HCT116 (cell line): Measurements from ENCODE around the gene NDUFV3. TPM values are rescaled to one million over a fixed set of nuclear protein-coding genes. Genes with fewer than 3 reads are reported as not detected.

Experiments used
- ATAC-seq: fragments of 200-7000 bp; cut with Tn5 transposase; 2 replicates; pipeline ENCODE4 v1.9.1; 2020; ENCODE audit warnings: mild to moderate bottlenecking, moderate library complexity
- BruUV-seq: library from RNA; stranded (reverse); fragments of 400-500 nt; replicated peaks from 2 replicates; lab custom pipeline; 2021; lab: Mats Ljungman, UMichigan
- CTCF ChIA-PET: fragments of 300-600 bp; sonication (Branson Sonifier 250); formaldehyde crosslinking; loops from one replicate; lab custom pipeline; 2021; ENCODE audit warnings: antibody characterized with exemption; lab: Charles Lee
- POLR2A ChIA-PET: fragments of 300-600, 350-600 bp; sonication (Branson Sonifier 250); formaldehyde crosslinking; loops from one replicate; lab custom pipeline; 2021; ENCODE audit warnings: antibody characterized with exemption; lab: Charles Lee
- RAD21 ChIA-PET, 2 experiments: fragments of 300-600 bp; sonication (Branson Sonifier 250); formaldehyde crosslinking; loops; one replicate each; lab custom pipeline; 2023; ENCODE audit warnings: low total read pairs in 2 of 2; ENCODE audit not compliant: uncharacterized antibody in 2 of 2, unreplicated experiment in 2 of 2, low non-redundant PET in 1 of 2; lab: Charles Lee
- DNase-seq: peaks from one replicate; pipeline ENCODE4 v3.0.0-alpha.2; 2010; ENCODE audit warnings: low read depth, low spot score
- H2AFZ ChIP-seq: fragments of 200-600 bp; shearing (Covaris generic), sonication (generic); 2 replicates; pipeline ENCODE4 v1.6.1; 2017; ENCODE audit warnings: low read depth, mixed run types, mixed read lengths, antibody characterized with exemption, low read length; ENCODE audit not compliant: poor library complexity, severe bottlenecking
- H3K27ac ChIP-seq: 2 replicates; pipeline ENCODE4 v1.5.1; 2012; ENCODE audit warnings: low read depth, low read length
- H3K27me3 ChIP-seq: fragments of 200-600 bp; sonication (generic); 2 replicates; pipeline ENCODE4 v1.6.1; 2016; ENCODE audit warnings: mixed run types, low read length, mixed read lengths; ENCODE audit not compliant: insufficient read depth
- H3K36me3 ChIP-seq, 2 experiments: fragments of 200-500 bp in 1 of 2; fragments of 200-600 bp in 1 of 2; sonication (Bioruptor generic) in 1 of 2; sonication (generic) in 1 of 2; 2 replicates each; pipeline versions ENCODE4 v1.5.1 to v1.6.1; 2014 to 2016; ENCODE audit warnings: low read length in 2 of 2, inconsistent platforms in 1 of 2, mixed read lengths in 1 of 2, mixed run types in 1 of 2; ENCODE audit not compliant: insufficient read depth in 2 of 2, control insufficient read depth in 1 of 2
- H3K4me1 ChIP-seq, 2 experiments: fragments of 200-600 bp in 1 of 2; sonication (generic) in 1 of 2; 2 replicates each; pipeline versions ENCODE4 v1.5.1 to v1.6.1; 2012 to 2017; ENCODE audit warnings: low read length in 2 of 2, inconsistent platforms in 1 of 2, mild to moderate bottlenecking in 1 of 2, mixed read lengths in 1 of 2, mixed run types in 1 of 2, moderate library complexity in 1 of 2; ENCODE audit not compliant: insufficient read depth in 2 of 2, control insufficient read depth in 1 of 2
- H3K4me2 ChIP-seq: fragments of 200-600 bp; sonication (generic); 2 replicates; pipeline ENCODE4 v1.6.1; 2017; ENCODE audit warnings: mixed run types, low read length, mixed read lengths
- H3K4me3 ChIP-seq, 2 experiments: fragments of 200-600 bp in 1 of 2; sonication (generic) in 1 of 2; replicated peaks in 1 of 2; 2 replicates each; pipeline ENCODE4 v1.5.1; 2011 to 2016; ENCODE audit warnings: low read length in 2 of 2, control low read depth in 1 of 2, low read depth in 1 of 2, mild to moderate bottlenecking in 1 of 2, mixed read lengths in 1 of 2, mixed run types in 1 of 2
- H3K79me2 ChIP-seq: fragments of 200-600 bp; sonication (generic); 2 replicates; pipeline ENCODE4 v1.6.1; 2017; ENCODE audit warnings: mild to moderate bottlenecking, mixed run types, low read length, moderate library complexity, mixed read lengths; ENCODE audit not compliant: insufficient read depth
- H3K9ac ChIP-seq: fragments of 200-600 bp; sonication (generic); 2 replicates; pipeline ENCODE4 v1.6.1; 2016; ENCODE audit warnings: low read length, mixed read lengths
- H3K9me2 ChIP-seq: fragments of 200-600 bp; sonication (generic), shearing (Covaris generic); 2 replicates; pipeline ENCODE4 v1.6.1; 2017; ENCODE audit warnings: mixed run types, mild to moderate bottlenecking, moderate library complexity; ENCODE audit not compliant: insufficient read depth
- H3K9me3 ChIP-seq, 2 experiments: fragments of 200-500 bp in 1 of 2; fragments of 200-600 bp in 1 of 2; sonication (Bioruptor generic) in 1 of 2; sonication (generic) in 1 of 2; 2 replicates each; pipeline ENCODE4 v1.6.1; 2014 to 2017; ENCODE audit warnings: low read length in 2 of 2, mixed read lengths in 2 of 2, inconsistent platforms in 1 of 2, low read depth in 1 of 2, mild to moderate bottlenecking in 1 of 2, mixed run types in 1 of 2, moderate library complexity in 1 of 2; ENCODE audit not compliant: control insufficient read depth in 1 of 2, insufficient read depth in 1 of 2
- H4K20me1 ChIP-seq: fragments of 200-600 bp; sonication (generic), shearing (Covaris generic); 2 replicates; pipeline ENCODE4 v1.6.1; 2017; ENCODE audit warnings: mixed run types, mild to moderate bottlenecking, moderate library complexity; ENCODE audit not compliant: insufficient read depth
- CBX3 ChIP-seq: IDR thresholded peaks from 2 replicates; pipeline ENCODE4 v1.6.1; 2012; ENCODE audit warnings: low read depth
- CEBPB ChIP-seq: IDR thresholded peaks from 2 replicates; pipeline ENCODE4 v1.6.1; 2012; ENCODE audit warnings: low read depth
- EZH2phosphoT487 ChIP-seq: fragments of 200-600 bp; IDR thresholded peaks from 2 replicates; pipeline ENCODE4 v1.6.1; 2018; ENCODE audit warnings: antibody characterized with exemption, borderline replicate concordance
- FOSL1 ChIP-seq: IDR thresholded peaks from 2 replicates; pipeline ENCODE4 v1.6.1; 2012; ENCODE audit warnings: low read depth
- RAD21 ChIP-seq: IDR thresholded peaks from 2 replicates; pipeline ENCODE4 v1.6.1; 2012; ENCODE audit warnings: low read depth, mild to moderate bottlenecking
- SIN3A ChIP-seq: IDR thresholded peaks from 2 replicates; pipeline ENCODE4 v1.6.1; 2012; ENCODE audit warnings: low read depth
- SP1 ChIP-seq: IDR thresholded peaks from 2 replicates; pipeline ENCODE4 v1.6.1; 2012; ENCODE audit warnings: low read depth
- SRF ChIP-seq: IDR thresholded peaks from 2 replicates; pipeline ENCODE4 v1.6.1; 2012; ENCODE audit warnings: low read depth
- YY1 ChIP-seq: IDR thresholded peaks from 2 replicates; pipeline ENCODE4 v1.6.1; 2011; ENCODE audit warnings: low read length, low read depth, moderate library complexity, mild to moderate bottlenecking; ENCODE audit not compliant: insufficient replicate concordance; ENCODE audit errors: extremely low read depth
- intact Hi-C: fragments of 100-400 bp; cut with micrococcal nuclease; formaldehyde crosslinking; loops from 2 replicates; pipeline ENCODE4 v1.10.0; 2022
- total RNA-seq: library from RNA; stranded (reverse); gene quantifications from one replicate; pipeline ENCODE4 v1.2.1, GENCODE V29; 2021; ENCODE audit not compliant: unreplicated experiment
- TF ChIP-seq, protein P1 (sequence below), 3 experiments: fragments of 200-600 bp in 1 of 3; sonication (generic) in 1 of 3; IDR thresholded peaks in 2 of 3; conservative IDR thresholded peaks in 1 of 3; 2 replicates each; pipeline ENCODE4 v1.5.1; 2012 to 2017; ENCODE audit warnings: low read depth in 2 of 3, low read length in 2 of 3, antibody characterized with exemption in 1 of 3, borderline replicate concordance in 1 of 3, control low read depth in 1 of 3, mild to moderate bottlenecking in 1 of 3, mixed read lengths in 1 of 3, mixed run types in 1 of 3, moderate library complexity in 1 of 3; ENCODE audit not compliant: insufficient read depth in 1 of 3
- TF ChIP-seq, protein P2 (sequence below): IDR thresholded peaks from 2 replicates; pipeline ENCODE4 v1.6.1; 2012; ENCODE audit warnings: low read depth
- TF ChIP-seq, protein P3 (sequence below): IDR thresholded peaks from 2 replicates; pipeline ENCODE4 v1.6.1; 2011; ENCODE audit warnings: mild to moderate bottlenecking, low read length, moderate library complexity; ENCODE audit not compliant: insufficient replicate concordance; ENCODE audit errors: extremely low read depth

The NDUFV3 gene
- total RNA-seq, 1 experiment from 2014 or later, result 35.2 TPM

DNA sequence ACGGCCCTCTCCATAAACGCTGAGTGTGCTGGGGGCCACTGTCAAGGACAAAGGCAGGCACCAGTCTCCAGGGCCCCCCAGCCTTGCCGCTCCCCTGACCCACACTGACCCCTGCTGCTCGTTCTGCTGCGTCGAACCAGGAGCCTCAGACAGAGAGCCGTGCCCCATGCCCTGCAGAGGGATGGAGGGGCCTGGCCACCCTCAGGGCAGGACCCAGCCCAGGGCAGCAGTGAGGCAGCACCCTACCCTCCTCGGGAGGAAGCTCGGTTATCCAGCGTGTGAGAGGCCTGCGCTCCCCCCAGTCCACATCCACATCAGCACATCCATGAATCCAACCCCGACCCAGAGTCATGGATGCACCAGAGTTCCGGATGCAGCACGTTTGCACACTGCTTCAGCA, 28.8 kb upstream of the NDUFV3 start (continued):
- TF ChIP-seq, protein P1, sequence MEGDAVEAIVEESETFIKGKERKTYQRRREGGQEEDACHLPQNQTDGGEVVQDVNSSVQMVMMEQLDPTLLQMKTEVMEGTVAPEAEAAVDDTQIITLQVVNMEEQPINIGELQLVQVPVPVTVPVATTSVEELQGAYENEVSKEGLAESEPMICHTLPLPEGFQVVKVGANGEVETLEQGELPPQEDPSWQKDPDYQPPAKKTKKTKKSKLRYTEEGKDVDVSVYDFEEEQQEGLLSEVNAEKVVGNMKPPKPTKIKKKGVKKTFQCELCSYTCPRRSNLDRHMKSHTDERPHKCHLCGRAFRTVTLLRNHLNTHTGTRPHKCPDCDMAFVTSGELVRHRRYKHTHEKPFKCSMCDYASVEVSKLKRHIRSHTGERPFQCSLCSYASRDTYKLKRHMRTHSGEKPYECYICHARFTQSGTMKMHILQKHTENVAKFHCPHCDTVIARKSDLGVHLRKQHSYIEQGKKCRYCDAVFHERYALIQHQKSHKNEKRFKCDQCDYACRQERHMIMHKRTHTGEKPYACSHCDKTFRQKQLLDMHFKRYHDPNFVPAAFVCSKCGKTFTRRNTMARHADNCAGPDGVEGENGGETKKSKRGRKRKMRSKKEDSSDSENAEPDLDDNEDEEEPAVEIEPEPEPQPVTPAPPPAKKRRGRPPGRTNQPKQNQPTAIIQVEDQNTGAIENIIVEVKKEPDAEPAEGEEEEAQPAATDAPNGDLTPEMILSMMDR (IDR thresholded peaks at IDR 0.05 in 2 of 3, conservative IDR thresholded peaks at IDR 0.05 in 1 of 3; ENCODE audit: borderline replicate concordance in 1 of 3, insufficient read depth in 1 of 3, low read depth in 2 of 3, low read length in 2 of 3), result no peak

DNA sequence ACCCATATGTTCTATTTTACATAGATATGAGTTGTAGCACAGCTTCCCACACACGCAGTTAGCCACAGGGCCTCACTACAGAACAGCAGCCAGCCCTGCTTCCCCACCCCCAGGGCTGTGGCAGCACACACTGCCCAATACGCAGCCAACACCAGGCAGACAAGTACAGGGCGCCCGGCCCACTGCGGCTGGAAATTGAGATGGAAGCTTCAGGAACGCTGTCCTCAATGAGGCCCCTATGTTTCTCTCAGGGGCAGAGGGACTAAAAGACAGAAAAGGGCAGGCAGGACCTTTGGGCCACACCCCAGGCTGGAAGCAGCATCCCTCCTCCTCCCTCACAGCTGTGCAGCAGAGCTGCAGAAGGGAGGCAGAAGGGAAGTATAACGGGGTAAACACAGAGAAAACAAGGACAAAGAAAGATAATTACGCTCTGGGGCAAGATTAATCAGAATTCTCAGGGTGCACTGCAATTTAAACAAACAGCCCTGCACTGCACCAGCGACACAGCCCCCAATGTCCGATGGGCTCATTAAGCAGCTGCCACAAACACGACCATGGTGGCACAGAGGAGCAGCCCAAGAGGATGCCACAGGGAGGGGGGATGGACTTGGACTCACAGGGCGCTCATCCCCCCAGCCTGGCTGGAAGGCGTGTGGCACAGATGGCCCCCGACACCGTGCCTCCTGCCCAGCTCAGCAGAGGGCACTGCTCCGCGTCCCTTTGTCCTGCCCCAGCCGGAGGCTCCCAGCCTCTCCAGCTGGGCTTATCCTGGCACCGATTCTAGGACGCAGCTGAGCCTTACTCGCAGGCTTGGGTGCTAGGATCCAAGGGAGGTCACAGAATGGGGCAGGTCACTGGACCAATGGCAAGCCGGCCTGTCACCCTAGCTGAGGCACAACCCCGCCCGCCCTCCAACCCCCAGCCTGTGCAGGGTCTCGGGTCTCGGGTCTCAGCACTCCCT, 28.0 kb upstream of the NDUFV3 start:
- Histone ChIP-seq H3K27ac (no peak overlapping the region), H3K9me3 (no peaks in the 10 kb centered on the region), H3K27me3 (no peaks in the 10 kb centered on the region), H3K4me1 (no peaks in the 10 kb centered on the region), H4K20me1 (no peaks in the 10 kb centered on the region; the same call in 1 of the 2 replicates), H3K9me2 (no peaks in the 10 kb centered on the region), H2AFZ (no peak overlapping the region), H3K4me2 (no peak overlapping the region), H3K79me2 (peaks cover 99% of the 10 kb centered on the region), H3K4me3 (no peak overlapping the region), H3K9ac (no peak overlapping the region), H3K36me3 (peaks cover 23 to 79% of the 10 kb centered on the region in 2 experiments; a peak in 3 of 4 replicates)
- ATAC-seq (no peak), DNase-seq (no peak)
- BruUV-seq, result no TSS peak
- ChIA-PET RAD21 (no interaction called here), CTCF (no interaction called here), POLR2A (no interaction called here)
- intact Hi-C loops, result loop anchor here (10.0 kb wide), 1 partner anchor 980 kb away; no protein-coding TSS in a partner anchor
- TF ChIP-seq YY1, result no peak
- TF ChIP-seq RAD21, result no peak
- no peak for TF ChIP-seq FOSL1
- TF ChIP-seq CEBPB, result no peak
- TF ChIP-seq SRF, result no peak
- no peak for TF ChIP-seq SP1
- no peak for TF ChIP-seq EZH2phosphoT487
- TF ChIP-seq, protein P1 (IDR thresholded peaks at IDR 0.05 in 2 of 3, conservative IDR thresholded peaks at IDR 0.05 in 1 of 3; ENCODE audit: borderline replicate concordance in 1 of 3, insufficient read depth in 1 of 3, low read depth in 2 of 3, low read length in 2 of 3), result no peak
- no peak for TF ChIP-seq CBX3
- TF ChIP-seq, protein P2, sequence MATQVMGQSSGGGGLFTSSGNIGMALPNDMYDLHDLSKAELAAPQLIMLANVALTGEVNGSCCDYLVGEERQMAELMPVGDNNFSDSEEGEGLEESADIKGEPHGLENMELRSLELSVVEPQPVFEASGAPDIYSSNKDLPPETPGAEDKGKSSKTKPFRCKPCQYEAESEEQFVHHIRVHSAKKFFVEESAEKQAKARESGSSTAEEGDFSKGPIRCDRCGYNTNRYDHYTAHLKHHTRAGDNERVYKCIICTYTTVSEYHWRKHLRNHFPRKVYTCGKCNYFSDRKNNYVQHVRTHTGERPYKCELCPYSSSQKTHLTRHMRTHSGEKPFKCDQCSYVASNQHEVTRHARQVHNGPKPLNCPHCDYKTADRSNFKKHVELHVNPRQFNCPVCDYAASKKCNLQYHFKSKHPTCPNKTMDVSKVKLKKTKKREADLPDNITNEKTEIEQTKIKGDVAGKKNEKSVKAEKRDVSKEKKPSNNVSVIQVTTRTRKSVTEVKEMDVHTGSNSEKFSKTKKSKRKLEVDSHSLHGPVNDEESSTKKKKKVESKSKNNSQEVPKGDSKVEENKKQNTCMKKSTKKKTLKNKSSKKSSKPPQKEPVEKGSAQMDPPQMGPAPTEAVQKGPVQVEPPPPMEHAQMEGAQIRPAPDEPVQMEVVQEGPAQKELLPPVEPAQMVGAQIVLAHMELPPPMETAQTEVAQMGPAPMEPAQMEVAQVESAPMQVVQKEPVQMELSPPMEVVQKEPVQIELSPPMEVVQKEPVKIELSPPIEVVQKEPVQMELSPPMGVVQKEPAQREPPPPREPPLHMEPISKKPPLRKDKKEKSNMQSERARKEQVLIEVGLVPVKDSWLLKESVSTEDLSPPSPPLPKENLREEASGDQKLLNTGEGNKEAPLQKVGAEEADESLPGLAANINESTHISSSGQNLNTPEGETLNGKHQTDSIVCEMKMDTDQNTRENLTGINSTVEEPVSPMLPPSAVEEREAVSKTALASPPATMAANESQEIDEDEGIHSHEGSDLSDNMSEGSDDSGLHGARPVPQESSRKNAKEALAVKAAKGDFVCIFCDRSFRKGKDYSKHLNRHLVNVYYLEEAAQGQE, result no peak
- no peak for TF ChIP-seq SIN3A
- TF ChIP-seq, protein P3, sequence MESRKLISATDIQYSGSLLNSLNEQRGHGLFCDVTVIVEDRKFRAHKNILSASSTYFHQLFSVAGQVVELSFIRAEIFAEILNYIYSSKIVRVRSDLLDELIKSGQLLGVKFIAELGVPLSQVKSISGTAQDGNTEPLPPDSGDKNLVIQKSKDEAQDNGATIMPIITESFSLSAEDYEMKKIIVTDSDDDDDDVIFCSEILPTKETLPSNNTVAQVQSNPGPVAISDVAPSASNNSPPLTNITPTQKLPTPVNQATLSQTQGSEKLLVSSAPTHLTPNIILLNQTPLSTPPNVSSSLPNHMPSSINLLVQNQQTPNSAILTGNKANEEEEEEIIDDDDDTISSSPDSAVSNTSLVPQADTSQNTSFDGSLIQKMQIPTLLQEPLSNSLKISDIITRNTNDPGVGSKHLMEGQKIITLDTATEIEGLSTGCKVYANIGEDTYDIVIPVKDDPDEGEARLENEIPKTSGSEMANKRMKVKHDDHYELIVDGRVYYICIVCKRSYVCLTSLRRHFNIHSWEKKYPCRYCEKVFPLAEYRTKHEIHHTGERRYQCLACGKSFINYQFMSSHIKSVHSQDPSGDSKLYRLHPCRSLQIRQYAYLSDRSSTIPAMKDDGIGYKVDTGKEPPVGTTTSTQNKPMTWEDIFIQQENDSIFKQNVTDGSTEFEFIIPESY, result no peak
